GM12878 (cell line): ENCODE results near the gene WNT7A. TPM values are rescaled to one million over a fixed set of nuclear protein-coding genes. Genes with fewer than 3 reads are reported as not detected.

Experiments
- ATAC-seq: fragments of 200-7000 bp; cut with Tn5 transposase; 3 replicates; pipeline ENCODE4 v1.9.1; 2020; ENCODE audit warnings: mild to moderate bottlenecking, moderate library complexity
- BruUV-seq: library from RNA; stranded (reverse); fragments of 400-500 nt; replicated peaks from 2 replicates; lab custom pipeline; 2021; lab: Mats Ljungman, UMichigan
- CTCF ChIA-PET: fragments of 300-600 bp; sonication (Branson Sonifier 250); formaldehyde crosslinking; extraction: SDS; loops from one replicate; lab custom pipeline; 2021; ENCODE audit warnings: inconsistent platforms; lab: Yijun Ruan, JAX
- POLR2A ChIA-PET: fragments of 350-600 bp; formaldehyde crosslinking; extraction: SDS; loops from one replicate; lab custom pipeline; 2021; ENCODE audit warnings: inconsistent platforms; lab: Charles Lee
- RAD21 ChIA-PET: fragments of 300-600 bp; sonication (Branson Sonifier 250); formaldehyde crosslinking; loops from one replicate; lab custom pipeline; 2023; ENCODE audit warnings: antibody characterized with exemption; ENCODE audit not compliant: unreplicated experiment; lab: Charles Lee
- SMC1A ChIA-PET: fragments of 300-600 bp; sonication (Branson Sonifier 250); formaldehyde crosslinking; loops from one replicate; lab custom pipeline; 2023; ENCODE audit not compliant: unreplicated experiment, uncharacterized antibody; lab: Charles Lee
- DNase-seq: peaks from one replicate; pipeline ENCODE4 v3.0.0-alpha.2; 2011; ENCODE audit warnings: low read depth, low spot score
- FAIRE-seq: peaks from 3 replicates; lab custom pipeline; 2011; peaks lifted over from hg19 to GRCh38; lab: Jason Lieb, UNC
- H2AFZ ChIP-seq: 2 replicates; pipeline ENCODE4 v1.6.0; 2011; ENCODE audit warnings: low read depth, low read length, control low read depth; ENCODE audit not compliant: control insufficient read depth
- H3K27ac ChIP-seq: 2 replicates; pipeline ENCODE4 v1.5.1; 2011; ENCODE audit warnings: control low read depth; ENCODE audit not compliant: control insufficient read depth, insufficient read depth
- H3K27me3 ChIP-seq, 2 experiments: replicated peaks in 1 of 2; 2 replicates each; pipeline versions ENCODE4 v1.6.0 to v1.6.1; 2011; ENCODE audit warnings: low read length in 1 of 2; ENCODE audit not compliant: control insufficient read depth in 2 of 2, insufficient read depth in 2 of 2
- H3K36me3 ChIP-seq, 2 experiments: 2 replicates each; pipeline ENCODE4 v1.5.1; 2011; ENCODE audit warnings: low read length in 1 of 2; ENCODE audit not compliant: control insufficient read depth in 2 of 2, insufficient read depth in 2 of 2
- H3K4me1 ChIP-seq: 2 replicates; pipeline ENCODE4 v1.6.1; 2011; ENCODE audit warnings: mild to moderate bottlenecking, low read length, moderate library complexity, mixed read lengths; ENCODE audit not compliant: control insufficient read depth, insufficient read depth
- H3K4me2 ChIP-seq: 2 replicates; pipeline ENCODE4 v1.6.0; 2011; ENCODE audit warnings: control low read depth; ENCODE audit not compliant: control insufficient read depth, insufficient read depth
- H3K4me3 ChIP-seq: fragments of 200-600 bp; sonication (generic); 2 replicates; pipeline ENCODE4 v1.5.1; 2016
- H3K79me2 ChIP-seq: 2 replicates; pipeline ENCODE4 v1.6.0; 2011; ENCODE audit warnings: low read length; ENCODE audit not compliant: control insufficient read depth, insufficient read depth
- H3K9ac ChIP-seq: 2 replicates; pipeline ENCODE4 v1.8.0; 2011; ENCODE audit warnings: low read length, control low read depth, mixed read lengths; ENCODE audit not compliant: control insufficient read depth, insufficient read depth
- H3K9me3 ChIP-seq: replicated peaks from 3 replicates; pipeline ENCODE4 v1.5.1; 2011; ENCODE audit warnings: mild to moderate bottlenecking, low read length; ENCODE audit not compliant: control insufficient read depth, insufficient read depth
- H4K20me1 ChIP-seq: 2 replicates; pipeline ENCODE4 v1.6.0; 2011; ENCODE audit not compliant: control insufficient read depth, insufficient read depth
- ATF2 ChIP-seq: IDR thresholded peaks from 2 replicates; pipeline ENCODE4 v1.6.1; 2012; ENCODE audit warnings: low read length, inconsistent platforms
- CEBPZ ChIP-seq: fragments of 150-350 bp; IDR thresholded peaks from 2 replicates; pipeline ENCODE4 v1.6.1; 2016; ENCODE audit warnings: low read depth, low read length
- CTCF ChIP-seq, 3 experiments: IDR thresholded peaks in 2 of 3; conservative IDR thresholded peaks in 1 of 3; 2 replicates each; pipeline ENCODE4 v1.5.1; 2011; ENCODE audit warnings: low read depth in 3 of 3, low read length in 3 of 3, mild to moderate bottlenecking in 3 of 3, control low read depth in 2 of 3, moderate library complexity in 2 of 3, inconsistent platforms in 1 of 3, mixed read lengths in 1 of 3; ENCODE audit not compliant: control insufficient read depth in 2 of 3, insufficient read depth in 1 of 3; ENCODE audit errors: extremely low read depth in 1 of 3
- E2F8 ChIP-seq: fragments of 450-650 bp; IDR thresholded peaks from 2 replicates; pipeline ENCODE4 v1.6.1; 2018; ENCODE audit warnings: mild to moderate bottlenecking, low read depth, moderate library complexity; ENCODE audit not compliant: partially characterized antibody
- GABPA ChIP-seq: IDR thresholded peaks from 2 replicates; pipeline ENCODE4 v1.6.1; 2014; ENCODE audit warnings: antibody characterized with exemption, low read depth, mild to moderate bottlenecking, inconsistent platforms
- HSF1 ChIP-seq: fragments of 150-350 bp; IDR thresholded peaks from 2 replicates; pipeline ENCODE4 v1.6.1; 2014; ENCODE audit warnings: mild to moderate bottlenecking, low read depth, low read length
- SMARCA5 ChIP-seq: fragments of 450-650 bp; IDR thresholded peaks from 2 replicates; pipeline ENCODE4 v1.6.1; 2017; ENCODE audit warnings: mild to moderate bottlenecking
- SPI1 ChIP-seq: IDR thresholded peaks from 2 replicates; pipeline ENCODE4 v1.6.1; 2011; ENCODE audit warnings: low read depth, mild to moderate bottlenecking, low read length, moderate library complexity, borderline replicate concordance; ENCODE audit not compliant: insufficient read depth
- ZSCAN29 ChIP-seq: fragments of 450-650 bp; IDR thresholded peaks from 2 replicates; pipeline ENCODE4 v1.6.1; 2017; ENCODE audit warnings: mild to moderate bottlenecking, moderate library complexity
- WGBS: methylation state at CpG from one replicate; pipeline ENCODE4 v1.1.6; 2016; ENCODE audit warnings: low lambda C conversion rate; ENCODE audit not compliant: insufficient replicate concordance, insufficient coverage; ENCODE audit errors: missing lambda C conversion rate; 5-methylcytosine and 5-hydroxymethylcytosine counted together
- in situ Hi-C: fragments of 300-500 bp; cut with MboI; formaldehyde crosslinking; loops from 9 replicates; pipeline ENCODE4 v1.14.3; 2018; ENCODE audit warnings: mixed read lengths
- intact Hi-C: fragments of 100-400 bp; cut with micrococcal nuclease; formaldehyde crosslinking; loops from one replicate; pipeline ENCODE4 v1.14.2; 2022; ENCODE audit not compliant: unreplicated experiment
- polyA plus RNA-seq, 11 experiments: library from polyadenylated mRNA; depleted of rRNA in 4 of 11; unstranded in 6 of 11; stranded (reverse) in 5 of 11; fragments of >200 nt; fragmentation: Nextera tagmentation in 4 of 11; fragmentation: Illumina TruSeq in 1 of 11; extraction: Ambion mirVana in 4 of 11; extraction: Trizol in 1 of 11; gene quantifications; 1 replicate in 1 of 11; 2 replicates in 10 of 11; pipeline versions ENCODE4 v1.2.1 to v1.2.3, GENCODE V29; 2011 to 2016; ENCODE audit warnings: inconsistent platforms in 2 of 11, missing spikeins in 2 of 11, low read depth in 1 of 11
- total RNA-seq, 4 experiments: library from RNA; depleted of rRNA in 3 of 4; stranded (reverse); fragments of >200 nt in 3 of 4; fragmentation: Illumina TruSeq in 1 of 4; extraction: Trizol in 1 of 4; gene quantifications; 2 replicates each; pipeline versions ENCODE4 v1.2.1 to v1.2.3, GENCODE V29; 2013 to 2021

Gene WNT7A
- total and polyA plus RNA-seq, 10 of the 15 experiments (the other 5 are each of a cell fraction or from before 2014, with no cell fraction given) = 0.08 TPM; not detected in 9

GRCh38 chr3:13812034-13812471 is 67.8 kb downstream of the WNT7A start:
- Histone ChIP-seq H3K9me3 (peaks cover 9% of the 10 kb centered on the region; the same call in 1 of the 3 replicates), H3K4me2 (no peak overlapping the region), H3K9ac (no peak overlapping the region), H3K79me2 (no peaks in the 10 kb centered on the region), H3K36me3 (no peaks in the 10 kb centered on the region), H3K4me3 (no peak overlapping the region), H2AFZ (no peak overlapping the region), H3K27ac (no peak overlapping the region), H3K4me1 (no peaks in the 10 kb centered on the region), H4K20me1 (no peaks in the 10 kb centered on the region), H3K27me3 (no peaks in the 10 kb centered on the region)
- RAD21 ChIA-PET = no interaction called here
- ATAC-seq (no peak), DNase-seq (no peak), FAIRE-seq (no peak)
- SMC1A ChIA-PET = no interaction called here
- CTCF ChIA-PET = no interaction called here
- in situ Hi-C loops = no loop called here
- no TSS peak for BruUV-seq
- intact Hi-C loops = no loop called here
- POLR2A ChIA-PET = no interaction called here
- WGBS = 20% methylated on average over 11 of the region's 11 CpGs
- TF ChIP-seq HSF1 (no peak), ZSCAN29 (no peak), SPI1 (no peak), GABPA (no peak), ATF2 (no peak), E2F8 (no peak), SMARCA5 (no peak), CEBPZ (no peak), CTCF (IDR thresholded peaks at IDR 0.05 in 2 of 3, conservative IDR thresholded peaks at IDR 0.05 in 1 of 3; ENCODE audit: control insufficient read depth in 2 of 3, extremely low read depth in 1 of 3, insufficient read depth in 1 of 3, low read depth in 3 of 3, low read length in 3 of 3) (no peak)
